Pulmonary artery endothelial cell (primary cell): ENCODE measurements around the gene GPR137B. TPM values are rescaled to one million over a fixed set of nuclear protein-coding genes. Genes with fewer than 3 reads are reported as not detected.

ENCODE experiments used
- DNase-seq: peaks from one replicate; pipeline ENCODE4 v3.0.0-alpha.2; 2011; ENCODE audit warnings: low read depth, low spot score
- total RNA-seq: library from RNA; depleted of rRNA; stranded (reverse); fragments of >200 nt; gene quantifications from 2 replicates; pipeline ENCODE4 v1.2.3, GENCODE V29; 2014

The GPR137B gene
- total RNA-seq, 1 donor from 2014 or later = 3.2 TPM

- DNase-seq = no peak
Measured at GRCh38 chr1:236113324-236114032, 28.9 kb upstream of the GPR137B start.

GRCh38 chr1:236114076-236114747, 28.1 kb upstream of the GPR137B start:
- no peak for DNase-seq

GRCh38 chr1:236117710-236118109, 24.6 kb upstream of the GPR137B start:
- no peak for DNase-seq

GRCh38 chr1:236119943-236120484, 22.3 kb upstream of the GPR137B start:
- DNase-seq = no peak

- no peak for DNase-seq
Measured at GRCh38 chr1:236120721-236121153, 21.6 kb upstream of the GPR137B start.

- DNase-seq = no peak
Measured at GRCh38 chr1:236122176-236122575, 20.2 kb upstream of the GPR137B start.

GRCh38 chr1:236123563-236123962, 18.8 kb upstream of the GPR137B start:
- DNase-seq = no peak

- no peak for DNase-seq
Measured at GRCh38 chr1:236124965-236125364, 17.4 kb upstream of the GPR137B start.

GRCh38 chr1:236127045-236127444, 15.3 kb upstream of the GPR137B start:
- no peak for DNase-seq

- DNase-seq = no peak
Measured at GRCh38 chr1:236128646-236129178, 13.6 kb upstream of the GPR137B start.

GRCh38 chr1:236129306-236129705, 13.0 kb upstream of the GPR137B start:
- DNase-seq = no peak

- DNase-seq = no peak
Measured at GRCh38 chr1:236130372-236130771, 12.0 kb upstream of the GPR137B start.

- DNase-seq = no peak
Measured at GRCh38 chr1:236131916-236132315, 10.4 kb upstream of the GPR137B start.

- DNase-seq = no peak
Measured at GRCh38 chr1:236132420-236133046, 9.8 kb upstream of the GPR137B start.

- DNase-seq = no peak
Measured at GRCh38 chr1:236133339-236133738, 9.0 kb upstream of the GPR137B start.

- DNase-seq = no peak
Measured at GRCh38 chr1:236133802-236134201, 8.5 kb upstream of the GPR137B start.

GRCh38 chr1:236137285-236137852, 5.0 kb upstream of the GPR137B start:
- no peak for DNase-seq

GRCh38 chr1:236139495-236139894, 2.8 kb upstream of the GPR137B start:
- no peak for DNase-seq

GRCh38 chr1:236140705-236141446, 1.5 kb upstream of the GPR137B start:
- no peak for DNase-seq

GRCh38 chr1:236141447-236142252, 689 bp upstream of the GPR137B start:
- DNase-seq = no peak
